GM21390 (cell line): ENCODE data around the gene CARD11.
A peak's percentile ranks its signal among the peaks of the same experiment; 100 is the strongest.

Experiments
- ATAC-seq: cut with Tn5 transposase; IDR thresholded peaks from one replicate; pipeline ENCODE4 v1.9.1; 2021; ENCODE audit not compliant: unreplicated experiment

Gene CARD11

GRCh38 chr7:2983586-2983985, 60.1 kb downstream of the CARD11 start:
- no peak for ATAC-seq

GRCh38 chr7:2982831-2983230, 60.8 kb downstream of the CARD11 start:
- no peak for ATAC-seq

GRCh38 chr7:2982401-2982800, 61.3 kb downstream of the CARD11 start:
- ATAC-seq = no peak

- no peak for ATAC-seq
Observed at GRCh38 chr7:2981103-2981480, 62.6 kb downstream of the CARD11 start.

- ATAC-seq = no peak
Observed at GRCh38 chr7:2980401-2981102, 63.1 kb downstream of the CARD11 start.

GRCh38 chr7:2979951-2980350, 63.7 kb downstream of the CARD11 start:
- ATAC-seq = no peak

GRCh38 chr7:2979201-2979631, 64.5 kb downstream of the CARD11 start:
- ATAC-seq = no peak

- peak; percentile 86 for ATAC-seq
Observed at GRCh38 chr7:2978408-2978807, 65.3 kb downstream of the CARD11 start.

GRCh38 chr7:2975821-2976371, 67.8 kb downstream of the CARD11 start:
- ATAC-seq = no peak

GRCh38 chr7:2974093-2974819, 69.4 kb downstream of the CARD11 start:
- ATAC-seq = no peak

GRCh38 chr7:2972835-2973161, 70.9 kb downstream of the CARD11 start:
- ATAC-seq = no peak

GRCh38 chr7:2971914-2972834, 71.5 kb downstream of the CARD11 start:
- ATAC-seq = peak; percentile 89

- no peak for ATAC-seq
Observed at GRCh38 chr7:2970861-2971260, 72.8 kb downstream of the CARD11 start.

- ATAC-seq = no peak
Observed at GRCh38 chr7:2970307-2970664, 73.4 kb downstream of the CARD11 start.

GRCh38 chr7:2969398-2970306, 74.0 kb downstream of the CARD11 start:
- no peak for ATAC-seq

GRCh38 chr7:2968616-2969397, 74.9 kb downstream of the CARD11 start:
- ATAC-seq = no peak

GRCh38 chr7:2968176-2968575, 75.5 kb downstream of the CARD11 start:
- no peak for ATAC-seq

GRCh38 chr7:2967705-2968104, 76.0 kb downstream of the CARD11 start:
- no peak for ATAC-seq

- no peak for ATAC-seq
Observed at GRCh38 chr7:2967253-2967652, 76.4 kb downstream of the CARD11 start.
